NOMO-1 treated with dmso at 0.1 percent for 144 hours (cell line): ENCODE results near the gene HERPUD1.
"Not testable (repeated sequence)": the region's sequence is repeated elsewhere in the genome, so short reads cannot be mapped to it uniquely, and the experiment has no call there.

Source experiments
- DNase-seq: peaks from one replicate; lab custom pipeline; 2025; ENCODE audit not compliant: unreplicated experiment; lab: John Stamatoyannopoulos, UW

HERPUD1 gene

DNA sequence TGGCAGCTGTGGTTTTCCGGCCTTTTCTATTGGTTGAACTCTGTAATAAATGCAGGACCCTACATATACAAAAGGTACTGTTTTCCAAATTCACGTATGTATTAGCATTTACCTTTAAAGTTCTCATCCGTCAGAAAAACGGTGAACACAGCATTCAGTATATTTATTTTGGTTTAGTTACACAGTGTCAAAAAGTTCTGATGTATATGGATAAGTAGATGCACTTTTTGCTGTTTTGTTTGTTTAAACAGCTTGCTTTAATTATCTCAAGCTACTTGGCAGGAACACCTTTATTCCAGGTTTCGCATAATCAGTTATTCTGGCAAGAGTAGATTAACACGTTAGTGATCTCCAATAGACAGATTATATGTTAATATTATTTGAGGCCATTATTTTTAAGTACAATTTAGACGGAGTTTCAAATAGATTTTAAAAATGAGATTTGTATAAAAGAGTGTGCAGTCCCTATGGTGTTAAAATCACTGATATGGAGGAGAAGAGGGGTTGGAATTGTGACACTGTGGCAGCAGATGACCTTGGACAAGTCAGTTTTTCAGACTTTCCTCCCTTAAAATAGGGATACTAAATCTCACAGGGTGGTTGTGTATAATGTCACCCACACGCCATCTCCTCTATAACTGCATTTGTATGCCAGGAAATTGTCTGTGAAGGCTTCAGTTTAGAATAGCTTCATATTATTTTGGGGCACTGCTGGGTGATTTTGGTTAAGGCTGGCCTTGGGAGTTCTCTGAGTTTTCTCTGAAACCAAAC, 2.1 kb downstream of the HERPUD1 start:
- no peak for DNase-seq

- not testable (repeated sequence) for DNase-seq
Measured at GRCh38 chr16:56934599-56935145, 2.7 kb downstream of the HERPUD1 start.

GRCh38 chr16:56935201-56935600, 3.3 kb downstream of the HERPUD1 start:
- DNase-seq = no peak

DNA sequence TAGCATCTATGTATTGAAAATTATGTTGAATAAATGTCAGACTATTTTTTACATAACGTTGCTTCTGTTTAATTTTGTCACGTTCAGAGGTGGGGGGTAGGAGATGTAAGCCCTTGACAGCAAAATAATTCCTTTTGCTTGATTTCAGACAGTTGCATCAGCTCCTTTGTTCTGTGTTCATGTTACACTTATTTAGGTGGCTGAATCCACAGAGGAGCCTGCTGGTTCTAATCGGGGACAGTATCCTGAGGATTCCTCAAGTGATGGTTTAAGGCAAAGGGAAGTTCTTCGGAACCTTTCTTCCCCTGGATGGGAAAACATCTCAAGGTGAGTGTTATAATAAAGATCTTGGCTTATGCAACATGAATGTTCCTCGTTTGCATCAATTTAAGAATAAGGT, 4.5 kb downstream of the HERPUD1 start:
- DNase-seq = no peak

GRCh38 chr16:56936950-56937349, 5.0 kb downstream of the HERPUD1 start:
- DNase-seq = no peak

GRCh38 chr16:56938664-56939513, 6.9 kb downstream of the HERPUD1 start:
- DNase-seq = no peak

GRCh38 chr16:56939801-56940200, 7.9 kb downstream of the HERPUD1 start:
- no peak for DNase-seq

DNA sequence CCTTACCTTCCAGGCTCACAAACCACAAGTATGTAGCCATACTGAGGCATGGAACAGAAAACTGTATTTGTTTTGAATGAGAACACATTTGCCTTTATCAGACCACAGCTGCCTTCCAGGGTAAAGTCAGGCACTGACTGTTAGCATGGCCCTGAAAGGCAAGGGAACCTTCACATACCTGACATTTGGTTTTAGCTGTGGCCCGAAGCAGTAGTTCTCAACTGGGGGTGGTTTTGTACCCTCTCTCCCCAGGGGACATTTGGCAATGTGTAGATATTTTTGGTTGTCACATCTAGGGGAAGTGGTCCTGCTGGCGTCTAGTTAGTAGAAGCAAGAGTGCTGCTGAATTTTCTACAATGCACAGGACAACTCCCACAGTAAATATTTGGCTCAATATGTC, 9.2 kb downstream of the HERPUD1 start:
- no peak for DNase-seq

DNA sequence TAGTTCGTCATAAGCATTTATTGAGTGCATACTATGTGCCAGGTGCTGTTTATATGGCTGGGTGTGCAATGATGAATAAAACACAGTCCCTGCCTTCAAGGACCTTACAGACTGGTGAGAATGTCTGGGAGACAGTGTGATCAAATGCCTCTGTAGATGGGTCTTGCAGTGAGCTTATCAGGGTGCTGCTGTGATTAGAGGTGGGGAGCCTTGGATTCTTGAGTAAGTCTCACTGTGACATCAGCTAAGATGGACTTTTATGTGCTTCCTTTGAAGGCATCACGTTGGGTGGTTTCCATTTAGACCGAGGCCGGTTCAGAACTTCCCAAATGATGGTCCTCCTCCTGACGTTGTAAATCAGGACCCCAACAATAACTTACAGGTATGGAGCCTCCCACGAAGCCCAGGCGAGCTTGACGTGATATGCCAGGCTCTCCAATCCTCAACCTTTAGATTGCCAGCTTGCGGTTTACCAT, 10.0 kb downstream of the HERPUD1 start:
- no peak for DNase-seq

DNA sequence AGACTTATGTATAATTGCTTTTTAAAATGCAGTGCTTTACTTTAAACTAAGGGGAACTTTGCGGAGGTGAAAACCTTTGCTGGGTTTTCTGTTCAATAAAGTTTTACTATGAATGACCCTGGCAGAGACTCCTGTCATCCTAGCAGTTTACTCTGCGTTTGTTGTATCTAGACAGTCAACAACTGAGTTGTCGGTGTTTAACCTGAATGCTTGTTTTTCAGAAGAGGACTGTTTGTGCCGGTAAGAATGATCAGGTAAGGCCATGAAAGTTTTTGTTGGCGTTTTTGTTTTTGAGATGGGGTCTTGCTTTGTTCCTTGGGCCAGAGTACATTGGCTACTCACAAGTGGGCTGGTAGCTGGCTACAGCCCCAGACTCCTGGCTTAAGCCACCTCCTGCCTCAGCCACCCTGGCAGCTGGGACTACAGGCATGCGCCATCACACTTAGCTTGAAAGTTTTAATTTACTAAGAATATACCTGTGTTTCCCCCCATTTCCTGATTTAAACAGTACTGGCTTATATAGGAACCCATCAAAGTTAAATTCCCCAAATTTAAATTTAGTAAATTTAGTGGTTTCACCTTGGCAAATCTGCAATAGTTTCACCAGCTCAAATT, 11.9 kb downstream of the HERPUD1 start:
- DNase-seq = no peak

DNA sequence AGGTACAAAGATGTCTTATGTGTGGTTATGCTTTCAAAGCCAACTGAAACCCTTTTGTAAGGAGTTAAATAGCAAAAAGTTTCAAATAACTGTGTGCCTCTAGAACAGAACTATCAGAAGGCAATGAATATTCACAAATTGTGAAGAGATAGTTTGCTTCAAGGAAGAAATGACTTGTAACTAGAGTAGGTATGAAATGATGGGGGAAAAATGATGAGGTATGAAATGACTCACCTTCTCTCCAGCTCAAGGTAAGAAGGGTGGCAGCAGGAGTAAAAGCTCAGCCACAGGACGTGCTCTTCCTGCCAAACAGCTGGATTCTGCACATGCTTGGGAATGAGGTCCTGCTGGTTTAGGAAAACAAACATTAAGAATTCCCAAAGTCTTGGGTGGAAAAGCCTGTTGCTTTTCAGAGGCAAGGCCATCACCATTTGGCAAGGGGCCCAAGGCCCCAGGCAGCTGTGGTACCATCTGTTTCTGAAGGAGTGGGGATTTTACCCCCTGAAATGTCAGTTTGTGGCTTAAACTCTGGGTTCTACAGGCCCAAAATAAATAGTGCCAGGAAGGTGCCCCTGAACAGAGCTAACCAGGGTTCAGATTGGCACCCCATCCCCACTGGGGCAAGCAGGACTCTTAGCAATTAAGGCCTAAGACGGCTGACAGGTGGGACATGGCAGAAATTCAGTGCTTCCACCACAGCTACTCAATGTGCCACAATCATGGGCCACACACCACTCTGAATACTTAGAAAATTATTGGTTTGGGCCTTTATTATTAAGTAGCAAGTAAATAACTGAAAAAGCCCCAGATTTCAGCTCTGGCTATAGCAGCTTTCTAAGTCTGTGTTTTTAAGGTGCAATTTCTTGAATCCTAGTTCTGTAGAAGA, 13.3 kb downstream of the HERPUD1 start:
- no peak for DNase-seq

- DNase-seq = no peak
Measured at GRCh38 chr16:56945847-56946527, 14.0 kb downstream of the HERPUD1 start.

- DNase-seq = no peak
Measured at GRCh38 chr16:56946767-56947603, 15.0 kb downstream of the HERPUD1 start.

DNA sequence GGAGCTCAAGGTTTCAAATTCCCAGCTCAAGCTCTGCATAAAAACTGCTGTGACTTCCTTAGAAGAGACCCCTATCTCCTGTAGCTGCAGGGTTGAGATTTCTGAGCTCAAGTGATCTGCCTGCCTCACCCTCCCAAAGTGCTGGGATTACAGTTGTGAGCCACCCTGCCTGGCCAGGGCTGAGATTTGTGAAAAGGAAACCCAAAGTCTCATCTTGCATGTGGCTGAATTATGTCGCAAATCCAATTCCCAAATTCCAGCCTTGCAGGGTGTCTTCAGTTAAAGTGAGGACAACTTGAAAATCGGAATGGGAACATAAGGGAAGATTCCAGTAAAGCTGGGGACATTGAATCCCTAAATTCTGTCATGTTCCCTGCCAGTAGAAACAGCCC, 15.7 kb downstream of the HERPUD1 start:
- DNase-seq = no peak

GRCh38 chr16:56948234-56948633, 16.3 kb downstream of the HERPUD1 start:
- no peak for DNase-seq

DNA sequence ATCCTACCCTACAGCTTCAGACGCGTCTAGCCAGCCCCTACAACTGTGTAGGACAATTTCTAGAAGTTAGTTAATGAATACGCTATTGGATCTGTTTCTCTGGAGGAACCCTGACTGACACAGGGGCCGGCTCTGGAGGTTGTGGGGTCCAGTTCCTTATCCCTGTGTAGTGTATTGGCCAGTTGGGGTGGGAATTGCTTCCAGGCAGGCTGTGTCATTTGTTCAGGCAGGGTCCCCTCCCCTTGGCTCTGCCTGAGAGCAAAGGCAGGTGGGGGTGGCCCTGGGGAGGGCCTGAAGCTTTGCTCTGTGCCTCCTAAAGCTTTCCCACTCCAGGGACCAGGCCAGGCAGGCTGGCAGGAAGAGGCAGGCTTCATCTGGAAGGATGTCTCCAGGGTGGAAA, 18.1 kb downstream of the HERPUD1 start:
- no peak for DNase-seq

- DNase-seq = no peak
Measured at GRCh38 chr16:56950455-56950854, 18.5 kb downstream of the HERPUD1 start.

GRCh38 chr16:56950881-56951771, 19.2 kb downstream of the HERPUD1 start:
- peak; percentile 94 for DNase-seq
